Activated effector memory CD4-positive, alpha-beta T cell treated with Interleukin-2 at 50 U/mL for 16 hours (primary cell): ENCODE results near the gene FGF14.

Experiments used
- DNase-seq: peaks from one replicate; pipeline ENCODE4 v3.0.0-alpha.2; 2020

FGF14 gene

DNA sequence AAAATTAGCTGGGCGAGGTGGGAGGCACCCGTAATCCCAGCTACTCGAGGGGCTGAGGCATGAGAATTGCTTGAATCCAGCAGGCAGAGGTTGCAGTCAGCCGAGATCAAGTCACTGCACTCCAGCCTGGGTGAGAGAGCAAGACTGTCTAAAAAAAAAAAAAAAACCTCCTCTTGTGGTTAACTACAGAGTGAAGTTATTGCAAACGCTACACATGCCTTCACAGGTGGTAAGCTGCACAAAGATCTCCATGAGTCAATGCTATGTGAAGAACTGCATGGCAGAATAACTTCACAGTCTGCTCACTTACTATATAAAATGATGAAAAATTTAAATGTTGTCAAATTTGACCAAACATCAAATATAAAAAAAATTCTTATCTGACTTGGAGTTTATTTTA, 436.8 kb downstream of the FGF14 start:
- DNase-seq = no peak

DNA sequence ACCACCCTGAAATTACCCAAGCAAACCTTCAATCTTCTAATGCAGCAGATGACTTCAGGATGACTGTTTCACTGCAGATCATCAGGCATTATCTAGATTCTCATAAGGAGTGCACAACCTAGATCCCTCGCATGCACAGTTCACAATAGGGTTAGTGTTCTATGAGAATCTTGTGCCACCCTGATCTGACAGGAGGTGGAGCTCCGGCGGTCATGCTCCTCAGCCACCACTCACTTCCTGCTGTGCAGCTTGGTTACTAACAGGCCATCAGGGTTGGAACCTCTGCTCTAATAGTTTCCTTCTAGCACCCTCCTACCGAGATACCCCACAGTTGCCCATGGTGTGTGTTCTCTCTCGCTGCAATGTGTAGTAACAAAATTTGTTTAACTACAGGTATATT, 442.8 kb downstream of the FGF14 start:
- no peak for DNase-seq

DNA sequence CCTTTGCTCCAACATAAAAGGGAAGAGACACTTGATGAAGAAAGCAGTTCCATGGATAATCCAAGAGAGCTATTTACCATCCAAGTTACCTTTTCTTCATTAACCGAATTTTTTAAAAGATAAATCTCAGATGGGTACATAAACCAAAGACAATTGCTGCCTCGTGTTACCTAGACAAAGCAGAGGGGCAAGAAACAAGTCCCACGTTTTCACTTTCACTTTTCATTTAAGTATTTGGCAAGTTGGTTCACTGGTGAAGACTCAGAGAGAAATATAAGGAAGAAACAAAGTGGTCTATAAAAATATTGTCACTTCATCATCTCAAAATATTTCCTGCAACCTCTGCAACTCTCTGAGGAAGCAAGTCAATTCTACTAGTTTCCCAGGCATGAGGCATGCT, 446.1 kb downstream of the FGF14 start:
- no peak for DNase-seq

DNA sequence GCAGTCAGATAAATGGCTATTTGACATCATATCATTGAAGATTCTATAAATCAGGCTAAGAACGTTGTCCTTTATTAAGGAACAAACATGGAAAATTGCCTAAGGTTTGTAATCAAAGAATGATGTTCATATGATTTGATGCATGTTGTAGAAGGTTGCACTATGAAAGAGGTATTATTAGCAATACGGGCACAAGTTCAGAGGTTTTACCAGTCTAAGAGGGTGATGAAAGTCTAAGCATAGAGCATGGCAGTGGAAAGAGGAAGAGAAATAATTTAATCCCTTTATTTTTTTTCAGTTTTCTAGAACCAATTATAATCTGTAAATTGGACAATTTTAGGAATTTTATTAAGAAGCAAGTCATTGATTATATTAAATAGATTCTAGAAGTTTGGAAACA, 450.7 kb downstream of the FGF14 start:
- no peak for DNase-seq

DNA sequence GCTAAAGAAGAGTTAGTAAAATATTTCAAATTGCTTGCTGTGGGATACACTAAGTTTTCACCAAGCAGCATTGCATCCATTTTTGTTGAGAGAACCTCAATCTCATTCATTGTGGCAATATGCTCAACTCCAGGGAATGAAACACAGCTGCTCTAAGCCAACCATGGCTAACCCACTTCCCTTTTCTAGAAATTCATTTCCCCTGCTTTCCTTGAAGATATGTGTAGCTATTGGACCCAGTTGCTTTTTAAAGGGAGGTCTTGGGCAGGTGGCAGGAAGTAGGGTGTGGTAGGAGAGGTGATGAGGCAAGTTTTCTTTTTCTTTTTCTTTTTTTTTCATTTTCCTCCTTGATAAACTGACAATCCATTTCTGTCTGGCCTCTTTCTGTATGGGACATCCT, 452.2 kb downstream of the FGF14 start:
- no peak for DNase-seq

DNA sequence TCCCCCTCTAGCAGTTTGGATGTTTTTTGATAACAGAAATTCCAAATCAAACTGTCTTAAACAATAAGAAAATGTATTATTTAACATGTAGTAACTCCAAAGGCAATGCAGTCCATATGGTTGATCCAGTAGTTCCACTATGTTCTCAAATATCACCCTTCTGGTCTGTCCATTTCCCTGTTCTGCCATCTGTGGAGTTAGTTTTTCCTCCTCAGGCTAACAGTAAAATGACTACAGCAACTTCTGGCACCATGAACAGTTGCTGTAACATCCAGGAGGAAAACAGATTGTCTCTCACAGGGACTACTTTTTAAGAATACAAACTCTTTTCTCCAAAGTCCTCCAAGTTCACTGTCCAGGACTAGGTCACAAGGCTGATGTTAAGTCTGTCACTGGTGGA, 455.4 kb downstream of the FGF14 start:
- no peak for DNase-seq

DNA sequence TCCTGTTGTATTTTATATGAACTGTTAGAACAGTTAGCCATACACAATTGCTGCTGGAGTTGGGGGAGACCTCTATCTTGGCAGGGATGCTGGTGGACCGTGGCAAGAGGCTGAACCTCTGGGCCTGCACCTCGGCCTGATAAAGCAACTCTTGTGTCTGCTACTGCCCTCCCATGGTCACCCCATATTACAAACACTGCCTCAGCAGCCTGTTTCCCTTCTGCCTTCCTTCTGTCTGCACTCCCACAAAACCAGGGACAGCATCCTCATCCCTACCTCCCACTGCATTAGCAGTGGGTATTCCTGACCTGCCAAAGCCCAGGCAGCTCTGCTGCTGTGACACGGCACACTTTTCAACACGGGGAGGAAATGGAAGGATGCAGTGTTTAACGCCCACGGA, 456.4 kb downstream of the FGF14 start:
- DNase-seq = no peak

DNA sequence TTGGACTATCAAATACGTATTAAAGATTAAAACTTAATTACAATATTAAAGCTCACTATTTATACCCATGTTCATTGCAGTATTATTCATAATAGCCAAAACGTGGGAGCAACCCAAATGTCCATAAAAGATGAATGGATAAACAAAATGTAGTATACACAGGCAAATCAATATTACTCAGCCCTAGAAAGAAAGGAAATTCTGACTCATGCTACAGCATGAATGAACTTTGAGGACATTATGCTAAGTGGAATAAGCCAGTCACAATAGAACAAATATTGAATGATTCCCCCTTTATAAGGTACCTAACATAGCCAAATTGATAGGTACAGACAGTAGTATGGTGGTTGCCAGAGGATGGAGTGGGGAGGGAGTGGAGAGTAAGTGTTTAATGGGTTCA, 457.3 kb downstream of the FGF14 start:
- DNase-seq = no peak

DNA sequence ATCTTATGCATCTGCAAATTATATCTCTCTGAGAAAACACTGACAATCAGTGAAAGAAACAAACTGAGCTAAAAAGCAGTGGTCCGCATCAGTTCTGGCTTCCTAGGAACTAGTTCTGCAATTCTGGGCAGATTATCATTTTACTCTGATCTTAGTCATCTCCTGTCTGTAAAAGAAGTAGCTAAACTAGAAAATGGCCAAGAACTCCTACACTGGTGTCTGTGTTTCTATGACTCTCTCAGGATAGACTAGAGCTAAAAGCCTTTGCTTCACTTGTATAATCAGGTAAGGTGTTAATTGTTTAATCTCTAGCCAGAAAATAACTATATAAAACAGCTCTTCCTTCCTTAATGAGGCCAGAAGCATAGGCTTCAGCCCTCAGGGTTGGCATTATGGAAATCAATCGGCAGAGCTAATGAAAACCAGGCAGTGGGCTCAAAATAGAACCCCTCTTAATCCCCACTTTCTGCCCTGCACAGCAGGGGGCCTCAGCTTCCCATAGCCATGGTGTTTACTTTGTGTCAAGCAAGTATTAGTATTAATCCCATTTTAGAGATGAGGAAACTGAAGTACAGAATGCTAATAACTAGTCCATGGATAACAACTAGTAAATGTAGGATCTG, 459.2 kb downstream of the FGF14 start:
- no peak for DNase-seq

DNA sequence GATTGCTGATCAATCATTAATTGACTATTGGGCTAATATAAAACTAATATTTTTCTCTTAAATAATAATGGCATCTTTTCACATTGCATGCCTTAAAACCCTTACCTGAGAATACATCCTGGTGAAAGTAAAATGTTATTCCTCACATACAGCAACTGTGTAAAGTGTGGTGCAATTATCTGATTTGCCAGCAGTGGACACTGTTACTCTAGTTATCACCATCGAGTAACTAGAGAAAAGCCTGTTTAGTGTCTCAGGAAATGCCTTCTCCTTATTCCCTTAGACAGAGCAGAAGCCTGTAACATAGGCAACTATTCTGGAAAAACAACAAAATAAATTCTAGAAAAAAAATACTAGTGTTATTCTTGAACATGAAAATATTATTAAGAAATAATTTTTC, 459.8 kb downstream of the FGF14 start:
- DNase-seq = no peak

DNA sequence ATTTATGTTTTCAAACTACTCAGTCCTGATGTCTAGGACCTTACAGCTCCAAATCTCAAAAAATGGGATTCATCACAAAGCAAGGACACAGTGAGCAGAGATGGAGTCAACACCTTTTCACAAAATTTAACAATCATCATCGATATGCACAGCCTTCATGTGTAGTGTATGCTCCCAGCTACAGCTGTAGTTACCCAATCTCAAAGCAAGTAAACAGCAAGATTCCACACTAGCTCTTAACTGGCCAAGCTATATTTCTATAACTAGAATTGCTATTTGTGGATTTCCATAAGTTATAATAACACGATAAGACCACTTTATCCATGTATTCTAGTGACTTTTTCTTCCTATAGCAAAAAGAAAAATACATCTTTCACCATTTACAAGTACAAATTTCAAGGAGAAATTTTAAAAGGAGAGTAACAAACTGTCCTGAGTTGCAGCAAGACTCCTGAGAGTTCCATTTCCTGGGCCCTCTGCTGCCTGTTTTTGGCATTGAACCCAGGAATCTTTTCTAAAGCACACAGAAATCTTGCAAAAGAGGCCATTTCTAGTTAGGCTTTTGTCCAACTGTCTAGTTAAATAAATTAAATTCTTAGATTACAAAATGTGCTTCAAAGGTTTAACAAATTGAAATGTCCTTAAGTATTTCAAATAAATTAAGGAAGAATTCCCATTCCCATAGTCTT, 460.6 kb downstream of the FGF14 start:
- no peak for DNase-seq

DNA sequence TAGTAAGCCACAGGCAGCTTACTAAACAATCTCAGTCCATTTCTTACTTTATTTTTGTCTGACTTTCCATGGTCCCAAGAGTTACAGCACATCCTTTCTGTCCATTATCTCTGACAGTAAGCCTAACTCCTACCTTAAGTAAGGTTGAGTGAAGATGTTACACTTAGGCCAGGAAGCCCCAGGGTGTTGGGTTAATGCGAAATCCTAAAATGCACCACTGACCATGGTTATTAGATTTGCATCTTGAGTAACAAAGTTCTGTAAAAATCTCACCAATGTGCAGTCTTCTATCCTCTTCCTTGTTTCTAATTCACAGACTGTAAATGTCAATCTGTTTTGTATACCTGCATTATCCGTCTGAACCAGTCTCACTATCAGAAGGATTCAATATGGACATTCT, 462.5 kb downstream of the FGF14 start:
- no peak for DNase-seq

DNA sequence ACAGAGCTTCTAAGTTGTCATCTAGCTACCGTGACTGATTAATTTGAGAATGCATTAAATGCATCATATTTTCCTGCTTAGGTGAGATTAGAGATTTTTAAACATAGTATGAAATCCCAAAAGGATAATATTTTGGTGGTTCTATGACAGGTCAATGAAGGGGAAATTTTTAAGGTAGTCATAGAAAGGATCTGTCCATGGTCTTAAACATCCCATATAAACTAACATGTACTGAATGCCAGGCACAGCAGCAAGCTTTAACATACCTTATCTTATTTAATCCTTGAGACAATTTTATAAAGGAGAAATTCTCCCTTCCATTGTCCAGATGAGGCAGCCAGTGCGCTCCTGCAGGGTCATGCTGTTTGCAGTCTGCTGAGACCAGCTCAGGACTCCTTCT, 466.0 kb downstream of the FGF14 start:
- DNase-seq = no peak

DNA sequence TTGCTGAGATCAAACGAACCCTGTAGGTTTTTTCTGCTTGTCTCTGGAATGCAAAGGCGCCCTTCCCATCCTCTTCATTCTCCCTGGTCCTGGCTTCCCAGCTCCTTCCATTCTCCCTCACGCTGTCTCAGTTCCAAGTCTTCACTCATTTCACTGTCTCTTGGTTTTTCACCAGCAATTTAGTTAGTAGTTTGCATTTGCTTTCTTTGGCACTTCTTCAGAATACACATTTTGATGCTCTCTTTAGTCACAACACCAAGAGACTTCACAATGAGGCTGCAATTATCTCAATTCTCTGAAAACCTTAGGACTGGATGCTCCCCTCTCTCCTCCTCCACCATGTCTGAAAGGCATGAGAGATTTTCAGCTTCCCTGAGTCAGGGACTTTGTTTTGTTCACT, 470.7 kb downstream of the FGF14 start:
- DNase-seq = no peak

DNA sequence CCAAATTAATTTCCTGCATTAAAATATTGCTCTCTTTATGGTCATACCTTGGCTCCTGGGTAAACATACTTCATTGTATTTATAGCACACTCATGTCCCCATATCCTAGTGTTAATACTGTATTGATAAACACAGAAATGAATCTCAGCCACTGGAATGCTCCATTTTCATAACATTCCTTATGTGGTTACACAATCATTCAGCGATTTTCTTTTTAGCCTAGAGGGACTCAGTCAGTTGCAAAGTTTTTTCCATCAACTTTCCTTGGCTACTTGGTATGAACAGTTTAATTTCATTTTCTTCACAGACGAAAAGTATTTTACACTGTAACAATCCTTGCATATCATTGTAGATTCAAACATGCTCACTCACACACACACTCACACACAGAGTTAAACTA, 471.5 kb downstream of the FGF14 start:
- no peak for DNase-seq

DNA sequence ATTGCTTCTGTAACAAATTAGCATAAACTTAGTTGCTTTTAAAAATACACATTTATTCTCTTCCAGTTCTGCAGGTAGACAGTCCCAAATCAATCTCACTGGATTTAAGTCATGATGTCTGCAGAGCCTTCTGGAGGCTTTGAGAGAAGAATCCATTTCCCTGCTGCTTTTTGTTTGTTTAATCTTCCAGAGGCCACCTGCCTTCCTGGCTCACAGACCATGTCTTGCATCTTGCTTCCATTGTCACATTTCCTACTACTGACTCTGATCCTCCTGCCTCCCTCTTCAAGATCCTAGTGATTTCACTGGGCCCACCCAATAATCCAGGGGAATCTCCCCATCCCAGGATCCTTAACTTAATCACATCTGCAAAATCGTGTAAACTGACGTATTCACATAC, 476.1 kb downstream of the FGF14 start:
- no peak for DNase-seq

DNA sequence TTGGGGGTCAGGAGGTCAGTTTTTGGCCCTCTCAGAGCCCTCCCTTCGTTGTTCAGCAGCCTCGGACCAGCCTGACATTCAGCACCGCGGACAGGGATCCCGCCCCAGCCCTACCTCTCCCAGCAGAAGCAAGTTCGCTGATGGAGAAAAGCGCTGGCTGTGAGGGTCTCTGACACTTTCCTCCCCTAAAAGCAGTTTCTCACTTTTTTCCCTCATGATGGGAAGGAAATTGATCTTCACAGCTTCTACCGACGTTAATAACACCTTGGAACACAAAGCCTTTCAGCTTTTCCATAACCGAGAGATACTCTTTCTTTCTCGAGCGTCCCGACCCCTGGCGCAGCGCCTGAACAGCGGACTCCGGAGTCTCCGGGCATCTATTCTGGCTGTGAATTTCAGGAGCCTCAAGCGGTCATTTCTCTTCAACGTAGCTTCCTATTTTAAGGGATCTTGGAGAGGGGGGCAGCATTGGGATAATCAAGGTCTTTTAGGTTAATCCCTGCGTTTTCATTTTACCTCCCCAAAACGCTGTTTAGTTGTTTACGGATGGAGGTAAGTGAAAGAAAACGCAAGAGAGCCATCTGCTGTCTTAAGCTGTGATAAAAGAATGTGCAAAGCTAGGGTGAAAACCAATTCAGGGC, 482.2 kb downstream of the FGF14 start:
- DNase-seq = no peak

DNA sequence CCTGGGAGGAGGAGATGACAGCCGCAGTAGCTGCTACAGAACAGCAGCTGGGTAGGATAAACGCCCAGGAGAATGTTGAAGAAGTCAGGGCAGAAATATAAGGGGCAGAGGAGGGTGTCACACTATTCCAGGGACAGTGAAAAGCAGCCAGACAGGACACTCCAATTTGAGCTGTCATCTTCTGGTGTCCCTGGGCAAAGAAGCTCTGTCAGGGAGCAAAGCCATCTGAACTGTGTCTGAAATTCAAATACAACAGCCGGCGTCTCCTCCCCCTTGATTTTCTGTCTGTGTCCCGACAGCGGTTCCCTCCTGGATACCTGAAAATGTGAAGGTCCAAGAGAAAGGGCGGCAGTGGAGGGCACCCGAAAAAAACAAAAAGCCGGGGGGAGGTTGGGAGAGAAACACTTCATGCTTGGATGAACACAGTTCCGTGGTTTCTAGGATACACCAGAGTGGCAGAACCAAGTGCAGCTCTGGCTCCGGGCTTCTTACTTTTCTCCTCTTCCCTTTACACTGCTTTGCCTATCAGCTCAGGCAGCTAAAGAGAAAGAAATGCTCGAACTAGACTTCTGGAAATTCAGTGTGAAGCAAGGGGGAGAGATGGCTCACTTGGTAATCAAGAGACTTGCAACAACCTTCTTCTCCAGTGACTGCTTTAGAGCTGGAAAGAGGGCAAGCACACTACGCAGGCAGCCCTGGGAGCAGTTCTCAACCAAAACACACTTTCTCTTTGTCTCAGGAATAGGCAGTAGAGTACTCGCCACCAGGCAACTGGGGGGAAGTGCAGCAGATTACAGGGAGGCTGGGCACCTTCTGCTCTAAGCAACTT, 483.8 kb downstream of the FGF14 start:
- DNase-seq = no peak

DNA sequence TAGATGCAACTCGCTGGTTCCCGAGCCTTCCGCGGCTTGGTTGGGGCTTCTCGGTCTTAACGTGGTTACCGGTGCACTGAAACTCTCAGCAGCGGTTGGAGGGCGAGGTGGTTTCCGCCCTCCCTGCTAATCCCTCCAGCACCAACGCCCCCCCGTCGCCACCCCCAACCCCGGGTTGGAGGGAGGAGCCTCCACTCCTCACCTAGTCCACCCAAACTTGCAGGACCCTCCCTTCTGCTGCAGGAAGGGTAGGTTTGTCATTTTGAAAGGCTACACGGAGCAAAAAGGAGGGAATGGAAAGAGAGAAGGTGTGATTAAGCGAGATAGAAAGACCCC, 484.4 kb downstream of the FGF14 start:
- DNase-seq = no peak

DNA sequence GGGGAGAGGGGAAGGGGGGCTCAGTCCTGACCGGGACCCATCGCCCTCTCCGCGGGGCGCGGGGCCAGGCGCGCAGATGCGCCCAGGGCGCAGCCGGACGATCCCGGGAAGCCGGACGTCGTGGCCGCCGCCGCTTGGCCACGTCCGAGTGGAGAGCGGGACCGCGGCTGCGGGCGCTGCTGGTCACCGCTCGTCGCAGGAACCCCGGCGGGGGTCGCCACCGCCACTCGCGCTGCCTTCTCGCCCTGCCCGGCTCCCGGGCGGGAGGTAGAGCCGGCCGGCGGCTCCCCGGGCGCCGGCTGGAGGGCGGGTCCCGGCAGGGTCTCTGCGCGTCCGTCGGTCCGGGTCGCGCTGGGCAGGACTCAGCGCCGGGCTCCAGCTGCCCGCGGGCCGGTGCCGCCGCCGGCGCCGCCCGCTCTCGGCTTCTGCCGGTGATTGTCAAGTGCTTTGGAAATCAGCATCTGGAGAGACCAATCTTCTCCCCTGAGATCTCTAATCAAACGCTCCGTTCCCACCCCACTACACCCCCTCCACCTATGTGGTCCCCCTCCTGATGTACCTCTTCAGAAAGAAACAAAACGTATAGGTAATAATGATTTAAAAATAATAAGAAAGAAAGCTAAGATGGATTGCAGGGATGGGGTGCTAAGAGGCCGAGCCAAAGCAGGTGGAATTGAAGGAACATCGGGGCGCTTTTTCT, 484.9 kb downstream of the FGF14 start:
- DNase-seq = no peak

DNA sequence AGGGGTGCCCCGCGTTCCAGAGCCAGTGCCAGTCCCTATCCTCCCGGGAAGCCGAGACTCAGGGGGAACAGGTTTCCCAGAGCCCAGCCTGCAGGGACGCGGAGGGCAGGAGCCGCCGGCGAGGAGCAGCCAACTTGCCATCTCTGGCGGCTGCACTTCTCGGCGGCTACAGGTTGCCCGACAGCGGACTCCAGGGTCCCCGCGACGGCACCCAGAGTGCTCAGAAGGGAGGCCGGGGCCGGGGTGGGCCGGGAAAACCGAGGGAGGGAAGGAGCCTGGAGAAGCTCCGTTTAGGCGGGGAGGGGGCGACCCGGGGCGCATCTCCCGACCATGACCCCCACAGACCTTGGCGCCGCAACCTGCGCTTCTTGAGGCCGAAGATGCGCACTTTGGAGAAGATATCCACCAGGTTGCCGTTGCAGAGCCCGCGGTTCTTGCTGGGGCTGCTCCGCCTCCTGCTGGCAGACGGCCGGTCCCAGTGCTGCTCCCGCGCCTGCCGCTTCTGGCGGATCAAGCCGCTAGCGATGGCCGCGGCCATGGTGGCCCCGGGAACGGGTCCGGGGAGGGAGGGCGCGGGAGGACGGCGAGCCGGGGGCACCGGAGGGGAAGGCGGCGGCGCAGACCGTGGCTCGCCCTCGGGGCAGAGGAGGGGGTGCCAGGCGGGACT, 485.6 kb downstream of the FGF14 start:
- DNase-seq = no peak

DNA sequence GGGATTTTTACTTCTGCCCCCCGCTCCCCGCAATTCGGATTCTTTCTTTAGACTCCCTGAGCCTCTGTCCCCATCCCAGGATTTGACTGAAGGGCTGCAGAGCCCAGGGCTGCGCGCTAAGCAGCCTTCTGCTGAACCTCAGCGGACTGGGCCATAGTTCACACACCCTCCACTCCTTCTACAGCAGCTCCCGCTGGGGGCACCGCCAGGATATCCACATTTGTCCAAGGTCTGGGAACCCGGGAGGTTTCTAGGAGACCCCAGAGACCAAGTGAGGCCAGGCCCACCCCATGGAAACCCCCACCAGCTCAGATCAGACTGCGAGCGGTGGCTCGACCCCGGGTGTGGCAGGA, 486.1 kb downstream of the FGF14 start:
- DNase-seq = no peak

DNA sequence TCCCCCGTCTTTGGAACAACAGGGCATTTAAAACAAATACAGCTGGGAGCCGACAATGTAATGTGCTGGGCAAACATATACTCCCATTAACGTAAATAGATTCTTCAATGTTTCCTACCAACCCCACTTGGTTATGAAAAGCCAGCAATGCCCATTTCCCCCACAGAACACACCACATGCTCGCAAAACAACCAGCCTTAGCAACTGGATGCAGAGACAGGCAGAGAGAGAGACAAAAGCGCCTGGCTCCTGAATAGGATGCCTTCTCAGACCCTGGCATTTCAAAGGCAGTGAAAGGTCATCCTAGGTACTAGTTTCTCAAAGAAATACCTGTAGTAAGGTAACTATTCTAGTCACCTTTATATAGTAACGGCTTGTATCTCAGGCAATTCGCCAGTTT, 486.5 kb downstream of the FGF14 start:
- DNase-seq = no peak
